HEK293T (cell line): ENCODE data around the gene ITIH1.

Source experiments
- CTCF ChIA-PET: fragments of 350-600 bp; formaldehyde crosslinking; extraction: SDS; loops from one replicate; lab custom pipeline; 2021; ENCODE audit warnings: antibody characterized with exemption, inconsistent platforms; lab: Yijun Ruan, JAX
- POLR2A ChIA-PET: fragments of 350-600 bp; formaldehyde crosslinking; extraction: SDS; loops from one replicate; lab custom pipeline; 2020; ENCODE audit warnings: antibody characterized with exemption, inconsistent platforms; lab: Yijun Ruan, JAX
- DNase-seq: peaks from one replicate; pipeline ENCODE4 v3.0.0; 2012; ENCODE audit warnings: mixed read lengths; ENCODE audit errors: extremely low spot score
- ARNT ChIP-seq: fragments of 450-650 bp; IDR thresholded peaks from 2 replicates; pipeline ENCODE4 v1.6.1; 2017; ENCODE audit warnings: mild to moderate bottlenecking
- BHLHE40 ChIP-seq: fragments of 450-650 bp; IDR thresholded peaks from 2 replicates; pipeline ENCODE4 v1.6.1; 2016; ENCODE audit warnings: mild to moderate bottlenecking, moderate library complexity, borderline replicate concordance
- CTBP1 ChIP-seq: fragments of 450-650 bp; IDR thresholded peaks from 2 replicates; pipeline ENCODE4 v1.6.1; 2016; ENCODE audit warnings: borderline replicate concordance
- ELF4 ChIP-seq: fragments of 450-650 bp; IDR thresholded peaks from 2 replicates; pipeline ENCODE4 v1.6.1; 2017; ENCODE audit warnings: antibody characterized with exemption
- FOXA1 ChIP-seq: fragments of 450-650 bp; IDR thresholded peaks from 2 replicates; pipeline ENCODE4 v1.6.1; 2016; ENCODE audit warnings: mild to moderate bottlenecking
- FOXK2 ChIP-seq: fragments of 450-650 bp; IDR thresholded peaks from 2 replicates; pipeline ENCODE4 v1.6.1; 2016; ENCODE audit warnings: mild to moderate bottlenecking
- FOXM1 ChIP-seq: fragments of 450-650 bp; IDR thresholded peaks from 2 replicates; pipeline ENCODE4 v1.6.1; 2017; ENCODE audit warnings: mild to moderate bottlenecking, borderline replicate concordance
- HDGF ChIP-seq: fragments of 450-650 bp; IDR thresholded peaks from 2 replicates; pipeline ENCODE4 v1.6.1; 2017; ENCODE audit warnings: antibody characterized with exemption, borderline replicate concordance
- L3MBTL2 ChIP-seq: fragments of 450-650 bp; conservative IDR thresholded peaks from 2 replicates; pipeline ENCODE4 v1.6.1; 2016; ENCODE audit warnings: mild to moderate bottlenecking
- LEF1 ChIP-seq: fragments of 450-650 bp; IDR thresholded peaks from 2 replicates; pipeline ENCODE4 v1.6.1; 2017; ENCODE audit warnings: mild to moderate bottlenecking, borderline replicate concordance
- NFRKB ChIP-seq: fragments of 450-650 bp; IDR thresholded peaks from 2 replicates; pipeline ENCODE4 v1.6.1; 2016; ENCODE audit warnings: mild to moderate bottlenecking, moderate library complexity
- PKNOX1 ChIP-seq: fragments of 450-650 bp; IDR thresholded peaks from 2 replicates; pipeline ENCODE4 v1.6.1; 2016
- SP1 ChIP-seq: fragments of 450-650 bp; IDR thresholded peaks from 2 replicates; pipeline ENCODE4 v1.6.1; 2017
- SUZ12 ChIP-seq: fragments of 450-650 bp; IDR thresholded peaks from 2 replicates; pipeline ENCODE4 v1.6.1; 2016; ENCODE audit warnings: mild to moderate bottlenecking
- TARDBP ChIP-seq: fragments of 450-650 bp; IDR thresholded peaks from 2 replicates; pipeline ENCODE4 v1.6.1; 2016
- ZNF384 ChIP-seq: fragments of 450-650 bp; IDR thresholded peaks from 2 replicates; pipeline ENCODE4 v1.6.1; 2016

ITIH1 gene

DNA sequence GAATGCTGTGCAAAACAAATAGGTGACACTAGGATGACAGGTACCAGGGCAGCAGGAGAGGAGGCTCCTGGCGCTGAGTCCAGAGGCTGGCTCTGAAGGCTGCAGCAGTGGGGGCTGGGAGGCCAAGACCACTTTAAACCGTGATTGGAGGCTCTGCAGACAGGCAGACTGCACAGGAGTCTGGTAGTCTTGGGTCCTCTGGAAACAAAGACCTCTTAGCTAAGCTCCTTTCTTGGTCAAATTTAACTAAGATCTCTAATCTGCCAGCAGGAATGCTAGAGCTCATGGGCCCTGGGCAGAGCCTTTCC, 61.8 kb downstream of the ITIH1 start:
- TF ChIP-seq FOXA1 (no peak), L3MBTL2 (no peak), LEF1 (no peak), ARNT (no peak), FOXM1 (no peak), CTBP1 (no peak), ZNF384 (no peak), HDGF (no peak), ELF4 (no peak), PKNOX1 (no peak), SUZ12 (no peak), NFRKB (no peak), TARDBP (no peak), FOXK2 (no peak)
- CTCF ChIA-PET = no interaction called here
- no peak for DNase-seq
- POLR2A ChIA-PET = interaction anchor here (0.8 kb wide), 1 partner anchor 17 kb away, joined by 3 read pairs; no protein-coding TSS in a partner anchor

DNA sequence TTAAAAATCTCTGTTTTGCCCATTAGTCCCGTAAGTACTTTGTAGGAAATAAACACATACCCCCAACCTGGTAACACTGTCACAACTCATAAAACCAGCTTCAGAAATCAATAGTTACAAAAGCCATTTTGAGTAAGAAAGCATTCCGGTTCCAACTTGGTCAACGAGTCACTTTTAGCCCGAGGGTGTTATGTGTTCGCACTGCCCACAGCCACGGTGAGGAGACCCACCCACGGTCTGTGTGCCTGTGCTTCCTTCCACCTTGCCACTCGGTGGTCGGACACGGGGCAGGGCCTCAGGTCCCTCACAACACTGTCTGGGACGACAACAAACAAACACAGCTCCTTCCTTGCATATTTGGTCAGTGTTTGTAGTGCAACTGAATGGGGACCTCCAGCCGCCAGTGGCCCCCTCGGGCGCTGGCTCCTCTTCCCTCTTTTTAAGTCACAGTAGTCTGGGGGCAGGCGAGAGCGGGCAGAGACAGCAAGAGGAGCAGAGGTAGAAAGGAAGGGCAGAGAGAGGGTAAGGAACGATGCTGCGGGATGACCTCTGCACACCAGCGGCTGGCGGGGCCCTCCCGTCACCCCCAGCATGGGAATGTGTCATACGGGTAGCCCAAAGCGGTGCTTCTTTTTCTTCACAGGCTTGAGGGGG, 62.6 kb downstream of the ITIH1 start:
- POLR2A ChIA-PET = no interaction called here
- DNase-seq = no peak
- no peak for TF ChIP-seq HDGF
- TF ChIP-seq BHLHE40 = no peak
- TF ChIP-seq TARDBP = no peak
- TF ChIP-seq ELF4 = no peak
- no peak for TF ChIP-seq ARNT
- no peak for TF ChIP-seq FOXA1
- no peak for TF ChIP-seq SUZ12
- no peak for TF ChIP-seq CTBP1
- TF ChIP-seq ZNF384 = no peak
- no peak for TF ChIP-seq LEF1
- TF ChIP-seq L3MBTL2 = no peak
- TF ChIP-seq SP1 = no peak
- no peak for TF ChIP-seq FOXK2
- no peak for TF ChIP-seq NFRKB
- no peak for TF ChIP-seq PKNOX1
- TF ChIP-seq FOXM1 = no peak
- CTCF ChIA-PET = interaction anchor here (0.6 kb wide), 1 partner anchor 793 kb away, joined by 3 read pairs; no protein-coding TSS in a partner anchor

- ChIA-PET CTCF (interaction anchor here (0.6 kb wide), 1 partner anchor 52 kb away, joined by 5 read pairs; no protein-coding TSS in a partner anchor), POLR2A (interaction anchor here (2.0 kb wide), 1 partner anchor 71 kb away, joined by 6 read pairs; the partner anchor contains the start of gene NEK4)
- no peak for DNase-seq
- TF ChIP-seq PKNOX1 (no peak), SUZ12 (no peak), L3MBTL2 (no peak), FOXM1 (no peak), LEF1 (no peak)
These were observed 64.0 kb downstream of the ITIH1 start for GRCh38 chr3:52841211-52841980.
